Liver (tissue), 9 donors: Measurements from ENCODE around the gene ZNF684. TPM values are rescaled to one million over a fixed set of nuclear protein-coding genes. Genes with fewer than 3 reads are reported as not detected.

Source experiments
- DNase-seq: peaks from one replicate; pipeline ENCODE4 v3.0.0-alpha.2; 2017; ENCODE audit warnings: low spot score
- H3K27ac ChIP-seq, 2 donors: one replicate each; pipeline ENCODE4 v1.7.0; 2013; ENCODE audit warnings: inconsistent platforms in 2 of 2, low read length in 2 of 2, control low read depth in 1 of 2, low read depth in 1 of 2, mild to moderate bottlenecking in 1 of 2
- H3K27me3 ChIP-seq, 4 donors: one replicate each; pipeline versions ENCODE4 v1.6.1 to v1.7.0; 2013; ENCODE audit warnings: low read length in 3 of 4, inconsistent platforms in 1 of 4, mild to moderate bottlenecking in 1 of 4, moderate library complexity in 1 of 4; ENCODE audit not compliant: control insufficient read depth in 4 of 4, insufficient read depth in 4 of 4
- H3K36me3 ChIP-seq, 4 donors: one replicate each; pipeline versions ENCODE4 v1.6.1 to v1.7.0; 2013; ENCODE audit warnings: low read length in 3 of 4, mild to moderate bottlenecking in 3 of 4, low read depth in 1 of 4, moderate library complexity in 1 of 4; ENCODE audit not compliant: control insufficient read depth in 4 of 4, insufficient read depth in 3 of 4
- H3K4me1 ChIP-seq, 4 donors: one replicate each; pipeline versions ENCODE4 v1.6.1 to v1.7.0; 2013; ENCODE audit warnings: low read length in 3 of 4, mild to moderate bottlenecking in 3 of 4, moderate library complexity in 1 of 4; ENCODE audit not compliant: control insufficient read depth in 4 of 4, insufficient read depth in 4 of 4
- H3K4me3 ChIP-seq, 3 donors: one replicate each; pipeline versions ENCODE4 v1.6.1 to v1.7.0; 2013; ENCODE audit warnings: low read length in 3 of 3, control low read depth in 1 of 3, low read depth in 1 of 3, mild to moderate bottlenecking in 1 of 3
- H3K9ac ChIP-seq, 2 donors: one replicate each; pipeline ENCODE4 v1.7.0; 2013; ENCODE audit warnings: low read length in 2 of 2, mild to moderate bottlenecking in 2 of 2, moderate library complexity in 2 of 2, control low read depth in 1 of 2, low read depth in 1 of 2
- H3K9me3 ChIP-seq, 4 donors: one replicate each; pipeline versions ENCODE4 v1.6.1 to v1.7.0; 2013; ENCODE audit warnings: low read length in 3 of 4; ENCODE audit not compliant: control insufficient read depth in 4 of 4
- ATF3 ChIP-seq: IDR thresholded peaks from 2 replicates; pipeline ENCODE4 v1.6.1; 2016; ENCODE audit warnings: antibody characterized with exemption
- CTCF ChIP-seq: fragments of 150-350 bp; IDR thresholded peaks from 2 replicates; pipeline ENCODE4 v1.5.1; 2017; ENCODE audit warnings: improper control_type of control experiment, low read depth, low read length; ENCODE audit not compliant: missing input control
- EGR1 ChIP-seq, 2 donors: IDR thresholded peaks; 2 replicates each; pipeline ENCODE4 v1.6.1; 2016 to 2018; ENCODE audit warnings: antibody characterized with exemption in 2 of 2, low read depth in 2 of 2
- FOXA1 ChIP-seq: IDR thresholded peaks from 2 replicates; pipeline ENCODE4 v1.6.1; 2016; ENCODE audit warnings: antibody characterized with exemption
- FOXA2 ChIP-seq: IDR thresholded peaks from 2 replicates; pipeline ENCODE4 v1.6.1; 2016; ENCODE audit warnings: antibody characterized with exemption
- GABPA ChIP-seq, 2 donors: IDR thresholded peaks in 1 of 2; conservative IDR thresholded peaks in 1 of 2; 2 replicates each; pipeline ENCODE4 v1.6.1; 2016; ENCODE audit warnings: antibody characterized with exemption in 2 of 2, mild to moderate bottlenecking in 1 of 2, moderate library complexity in 1 of 2
- HNF4A ChIP-seq, 2 donors: conservative IDR thresholded peaks; 2 replicates each; pipeline ENCODE4 v1.6.1; 2016; ENCODE audit warnings: antibody characterized with exemption in 2 of 2, mild to moderate bottlenecking in 2 of 2
- HNF4G ChIP-seq: IDR thresholded peaks from 2 replicates; pipeline ENCODE4 v1.6.1; 2016; ENCODE audit warnings: antibody characterized with exemption
- JUND ChIP-seq, 2 donors: IDR thresholded peaks; 2 replicates each; pipeline ENCODE4 v1.6.1; 2016; ENCODE audit warnings: antibody characterized with exemption in 2 of 2
- MAX ChIP-seq: IDR thresholded peaks from 2 replicates; pipeline ENCODE4 v1.6.1; 2016; ENCODE audit warnings: antibody characterized with exemption
- NR2F2 ChIP-seq: IDR thresholded peaks from 2 replicates; pipeline ENCODE4 v1.6.1; 2016; ENCODE audit warnings: antibody characterized with exemption
- RAD21 ChIP-seq, 2 donors: IDR thresholded peaks; 2 replicates each; pipeline ENCODE4 v1.6.1; 2016; ENCODE audit warnings: antibody characterized with exemption in 2 of 2, mild to moderate bottlenecking in 2 of 2
- REST ChIP-seq: IDR thresholded peaks from 2 replicates; pipeline ENCODE4 v1.6.1; 2016; ENCODE audit warnings: antibody characterized with exemption, mild to moderate bottlenecking
- RXRA ChIP-seq, 2 donors: IDR thresholded peaks; 2 replicates each; pipeline ENCODE4 v1.6.1; 2017 to 2018; ENCODE audit warnings: antibody characterized with exemption in 2 of 2, mild to moderate bottlenecking in 1 of 2
- SP1 ChIP-seq: IDR thresholded peaks from 2 replicates; pipeline ENCODE4 v1.6.1; 2018; ENCODE audit warnings: antibody characterized with exemption, mild to moderate bottlenecking
- TAF1 ChIP-seq: conservative IDR thresholded peaks from 2 replicates; pipeline ENCODE4 v1.6.1; 2016; ENCODE audit warnings: antibody characterized with exemption, mild to moderate bottlenecking
- YY1 ChIP-seq: IDR thresholded peaks from 2 replicates; pipeline ENCODE4 v1.6.1; 2016; ENCODE audit warnings: antibody characterized with exemption, mild to moderate bottlenecking
- ZBTB33 ChIP-seq: IDR thresholded peaks from 2 replicates; pipeline ENCODE4 v1.6.1; 2016; ENCODE audit warnings: antibody characterized with exemption
- WGBS: extraction: QIAGEN DNeasy Blood & Tissue Kit; methylation state at CpG from one replicate; pipeline ENCODE4 v1.1.7; 2013; 5-methylcytosine and 5-hydroxymethylcytosine counted together
- polyA plus RNA-seq, 2 donors: library from polyadenylated mRNA; stranded (reverse) in 1 of 2; unstranded in 1 of 2; fragments of 200-250 nt in 1 of 2; fragments of >200 nt in 1 of 2; fragmentation: Nextera tagmentation in 1 of 2; extraction: Ambion mirVana in 1 of 2; gene quantifications; one replicate each; pipeline versions ENCODE4 v1.2.1 to v1.2.3, GENCODE V29; 2013 to 2015
- total RNA-seq, 2 donors: library from RNA; depleted of rRNA; stranded (reverse); fragments of >200 nt; gene quantifications; one replicate each; pipeline ENCODE4 v1.2.3, GENCODE V29; 2014
- donor health status: healthy.
- donor health status: healthy.
- donor health status: healthy.
- donor health status: healthy.
- donor health status: healthy.

ZNF684 gene
- total and polyA plus RNA-seq, 4 donors, result 7.6 to 17.1 (median 10.2) TPM

GRCh38 chr1:40535732-40536131, 4.3 kb downstream of the ZNF684 start:
- Histone ChIP-seq H3K4me1 (peaks cover 3 to 23% (median 21%) of the 10 kb centered on the region in 4 donors), H3K9me3 (no peaks in the 10 kb centered on the region), H3K27ac (peak overlapping the region; percentile 45 to 55), H3K4me3 (no peak overlapping the region), H3K27me3 (no peaks in the 10 kb centered on the region), H3K9ac (no peak overlapping the region), H3K36me3 (peaks cover 4 to 9% (median 5%) of the 10 kb centered on the region in 4 donors)
- DNase-seq, result no peak
- 54% methylated on average over 2 of the region's 2 CpGs for WGBS
- TF ChIP-seq NR2F2, result no peak
- TF ChIP-seq GABPA (IDR thresholded peaks at IDR 0.05 in 1 of 2, conservative IDR thresholded peaks at IDR 0.05 in 1 of 2), result no peak
- peak in 1 of 2 donors; percentile 68 for TF ChIP-seq RXRA (IDR thresholded peaks at IDR 0.05)
- TF ChIP-seq TAF1, result no peak
- no peak for TF ChIP-seq CTCF
- no peak for TF ChIP-seq FOXA1
- TF ChIP-seq EGR1 (IDR thresholded peaks at IDR 0.05; ENCODE audit: low read depth in 2 of 2), result no peak
- no peak for TF ChIP-seq ATF3
- peak; percentile 74 to 82 for TF ChIP-seq HNF4A (conservative IDR thresholded peaks at IDR 0.05)
- TF ChIP-seq ZBTB33, result peak; percentile 61
- no peak for TF ChIP-seq YY1
- no peak for TF ChIP-seq RAD21 (IDR thresholded peaks at IDR 0.05)
- TF ChIP-seq JUND (IDR thresholded peaks at IDR 0.05), result peak in 1 of 2 donors; percentile 33
- peak; percentile 13 for TF ChIP-seq REST
- TF ChIP-seq MAX, result peak; percentile 36
- TF ChIP-seq HNF4G, result no peak
- peak; percentile 49 for TF ChIP-seq FOXA2
- peak; percentile 34 for TF ChIP-seq SP1
